Activated naive CD4-positive, alpha-beta T cell treated with anti-CD3 and anti-CD28 coated beads, Interleukin-2, amount 10 ng/mL, durations not matched to agents 7 days and 5 days (primary cell): Measurements from ENCODE around the gene ARNT2.

Source experiments
- CTCF ChIA-PET: fragments of 350-600 bp; sonication (Branson Sonifier 250); formaldehyde crosslinking; loops from one replicate; lab custom pipeline; 2021; ENCODE audit warnings: antibody characterized with exemption; lab: Charles Lee
- DNase-seq: peaks from one replicate; pipeline ENCODE4 v3.0.0-alpha.2; 2020
- H3K27ac Mint-ChIP-seq: one replicate; pipeline ENCODE4 v1.8.0; 2021; ENCODE audit warnings: mild to moderate bottlenecking, moderate library complexity, mixed read lengths
- H3K27me3 Mint-ChIP-seq: one replicate; pipeline ENCODE4 v1.8.0; 2021; ENCODE audit warnings: mild to moderate bottlenecking, mixed read lengths
- H3K36me3 Mint-ChIP-seq: one replicate; pipeline ENCODE4 v1.8.0; 2021; ENCODE audit warnings: mixed read lengths
- H3K4me1 Mint-ChIP-seq: one replicate; pipeline ENCODE4 v1.8.0; 2021; ENCODE audit warnings: mixed read lengths
- H3K4me3 Mint-ChIP-seq: one replicate; pipeline ENCODE4 v1.8.0; 2021; ENCODE audit warnings: mild to moderate bottlenecking, moderate library complexity, mixed read lengths
- H3K9me3 Mint-ChIP-seq: one replicate; pipeline ENCODE4 v1.8.0; 2021; ENCODE audit warnings: mixed read lengths

Gene ARNT2

GRCh38 chr15:80620141-80620540 is 216.0 kb downstream of the ARNT2 start:
- H3K27me3 Mint-ChIP-seq = peaks cover 3% of the 10 kb centered on the region
- H3K27ac Mint-ChIP-seq = no peak overlapping the region
- no peak for DNase-seq
- CTCF ChIA-PET = interaction anchor here (1.4 kb wide), 1 partner anchor 156 kb away, joined by 4 read pairs; no protein-coding TSS in a partner anchor
- no peaks in the 10 kb centered on the region for H3K36me3 Mint-ChIP-seq
- no peak overlapping the region for H3K4me3 Mint-ChIP-seq
- H3K4me1 Mint-ChIP-seq = no peaks in the 10 kb centered on the region
- H3K9me3 Mint-ChIP-seq = peaks cover 2% of the 10 kb centered on the region

GRCh38 chr15:80620931-80621330 is 216.7 kb downstream of the ARNT2 start:
- CTCF ChIA-PET = no interaction called here
- Mint-ChIP-seq H3K27me3 (peaks cover 3% of the 10 kb centered on the region), H3K27ac (no peak overlapping the region), H3K4me1 (no peaks in the 10 kb centered on the region), H3K9me3 (peaks cover 2% of the 10 kb centered on the region), H3K4me3 (no peak overlapping the region), H3K36me3 (no peaks in the 10 kb centered on the region)
- no peak for DNase-seq

GRCh38 chr15:80626643-80627120 is 222.5 kb downstream of the ARNT2 start:
- no peaks in the 10 kb centered on the region for H3K4me1 Mint-ChIP-seq
- CTCF ChIA-PET = no interaction called here
- DNase-seq = no peak
- H3K4me3 Mint-ChIP-seq = no peak overlapping the region
- H3K9me3 Mint-ChIP-seq = peaks cover 2% of the 10 kb centered on the region
- H3K27me3 Mint-ChIP-seq = peaks cover 11% of the 10 kb centered on the region
- H3K36me3 Mint-ChIP-seq = no peaks in the 10 kb centered on the region
- H3K27ac Mint-ChIP-seq = no peak overlapping the region

- Mint-ChIP-seq H3K4me1 (no peaks in the 10 kb centered on the region), H3K36me3 (no peaks in the 10 kb centered on the region), H3K27me3 (peaks cover 11% of the 10 kb centered on the region), H3K4me3 (no peak overlapping the region), H3K27ac (no peak overlapping the region), H3K9me3 (no peaks in the 10 kb centered on the region)
- DNase-seq = no peak
- CTCF ChIA-PET = no interaction called here
These were observed 225.2 kb downstream of the ARNT2 start for GRCh38 chr15:80629355-80629754.

- Mint-ChIP-seq H3K4me3 (no peak overlapping the region), H3K27ac (no peak overlapping the region), H3K4me1 (no peaks in the 10 kb centered on the region), H3K36me3 (no peaks in the 10 kb centered on the region), H3K27me3 (peaks cover 16% of the 10 kb centered on the region), H3K9me3 (no peaks in the 10 kb centered on the region)
- CTCF ChIA-PET = no interaction called here
- DNase-seq = no peak
These were observed 226.8 kb downstream of the ARNT2 start for GRCh38 chr15:80630981-80631380.

GRCh38 chr15:80633221-80633620 is 229.0 kb downstream of the ARNT2 start:
- no peak for DNase-seq
- Mint-ChIP-seq H3K4me1 (no peaks in the 10 kb centered on the region), H3K27me3 (peaks cover 11% of the 10 kb centered on the region), H3K27ac (no peak overlapping the region), H3K36me3 (no peaks in the 10 kb centered on the region), H3K4me3 (no peak overlapping the region), H3K9me3 (no peaks in the 10 kb centered on the region)
- CTCF ChIA-PET = no interaction called here

- Mint-ChIP-seq H3K4me3 (no peak overlapping the region), H3K36me3 (no peaks in the 10 kb centered on the region)
- CTCF ChIA-PET = interaction anchor here (1.5 kb wide), 1 partner anchor 140 kb away, joined by 3 read pairs; no protein-coding TSS in a partner anchor
These were observed 231.8 kb downstream of the ARNT2 start for GRCh38 chr15:80635953-80636352.

GRCh38 chr15:80636675-80637074 is 232.5 kb downstream of the ARNT2 start:
- H3K9me3 Mint-ChIP-seq = no peaks in the 10 kb centered on the region
- H3K27ac Mint-ChIP-seq = no peak overlapping the region
- H3K4me3 Mint-ChIP-seq = no peak overlapping the region
- CTCF ChIA-PET = no interaction called here
- no peaks in the 10 kb centered on the region for H3K36me3 Mint-ChIP-seq
- DNase-seq = no peak
- no peaks in the 10 kb centered on the region for H3K4me1 Mint-ChIP-seq
- peaks cover 11% of the 10 kb centered on the region for H3K27me3 Mint-ChIP-seq

More at GRCh38 chr15:80635953-80636352, 231.8 kb downstream of the ARNT2 start:
- Mint-ChIP-seq H3K27ac (no peak overlapping the region), H3K27me3 (peaks cover 11% of the 10 kb centered on the region), H3K9me3 (no peaks in the 10 kb centered on the region), H3K4me1 (no peaks in the 10 kb centered on the region)
- no peak for DNase-seq

- no peaks in the 10 kb centered on the region for H3K9me3 Mint-ChIP-seq
- no peak overlapping the region for H3K27ac Mint-ChIP-seq
- CTCF ChIA-PET = no interaction called here
- H3K36me3 Mint-ChIP-seq = no peaks in the 10 kb centered on the region
- no peaks in the 10 kb centered on the region for H3K4me1 Mint-ChIP-seq
- H3K4me3 Mint-ChIP-seq = no peak overlapping the region
- peaks cover 11% of the 10 kb centered on the region for H3K27me3 Mint-ChIP-seq
- DNase-seq = no peak
These were observed 233.6 kb downstream of the ARNT2 start for GRCh38 chr15:80637747-80638146.

- no peak overlapping the region for H3K27ac Mint-ChIP-seq
- CTCF ChIA-PET = no interaction called here
- H3K36me3 Mint-ChIP-seq = no peaks in the 10 kb centered on the region
- H3K27me3 Mint-ChIP-seq = peaks cover 12% of the 10 kb centered on the region
- H3K4me3 Mint-ChIP-seq = no peak overlapping the region
- H3K4me1 Mint-ChIP-seq = no peaks in the 10 kb centered on the region
- no peak for DNase-seq
- H3K9me3 Mint-ChIP-seq = no peaks in the 10 kb centered on the region
These were observed 234.5 kb downstream of the ARNT2 start for GRCh38 chr15:80638553-80639167.

- DNase-seq = no peak
- Mint-ChIP-seq H3K4me1 (no peaks in the 10 kb centered on the region), H3K27ac (no peak overlapping the region), H3K4me3 (no peak overlapping the region), H3K27me3 (peaks cover 17% of the 10 kb centered on the region), H3K36me3 (no peaks in the 10 kb centered on the region), H3K9me3 (no peaks in the 10 kb centered on the region)
- CTCF ChIA-PET = no interaction called here
These were observed 235.0 kb downstream of the ARNT2 start for GRCh38 chr15:80639168-80639555.

- CTCF ChIA-PET = interaction anchor here (0.7 kb wide), 1 partner anchor 587 kb away, joined by 3 read pairs; no protein-coding TSS in a partner anchor
- Mint-ChIP-seq H3K4me3 (no peak overlapping the region), H3K36me3 (no peaks in the 10 kb centered on the region), H3K9me3 (no peaks in the 10 kb centered on the region), H3K27me3 (peaks cover 15% of the 10 kb centered on the region), H3K27ac (no peak overlapping the region), H3K4me1 (peaks cover 1% of the 10 kb centered on the region)
- DNase-seq = no peak
These were observed 236.4 kb downstream of the ARNT2 start for GRCh38 chr15:80640531-80641121.

- Mint-ChIP-seq H3K4me1 (peaks cover 3% of the 10 kb centered on the region), H3K27me3 (peaks cover 12% of the 10 kb centered on the region), H3K4me3 (no peak overlapping the region), H3K36me3 (no peaks in the 10 kb centered on the region), H3K27ac (no peak overlapping the region), H3K9me3 (peaks cover 2% of the 10 kb centered on the region)
- CTCF ChIA-PET = interaction anchor here (0.7 kb wide), 1 partner anchor 588 kb away, joined by 3 read pairs; no protein-coding TSS in a partner anchor
- DNase-seq = no peak
These were observed 237.2 kb downstream of the ARNT2 start for GRCh38 chr15:80641384-80641783.

GRCh38 chr15:80643431-80643951 is 239.3 kb downstream of the ARNT2 start:
- Mint-ChIP-seq H3K27ac (no peak overlapping the region), H3K4me3 (no peak overlapping the region), H3K27me3 (peaks cover 9% of the 10 kb centered on the region), H3K36me3 (no peaks in the 10 kb centered on the region), H3K4me1 (peaks cover 3% of the 10 kb centered on the region), H3K9me3 (peaks cover 7% of the 10 kb centered on the region)
- CTCF ChIA-PET = no interaction called here
- no peak for DNase-seq
